Coronary artery (tissue), 2 donors: Measurements from ENCODE around the gene MUC5AC.

ENCODE experiments used
- DNase-seq: peaks from one replicate; pipeline ENCODE4 v3.0.0-alpha.2; 2017; ENCODE audit warnings: low spot score
- H3K27ac ChIP-seq, 2 donors: fragments of 200-600 bp; sonication (generic); one replicate each; pipeline ENCODE4 v1.5.1; 2016 to 2019
- H3K4me3 ChIP-seq: fragments of 200-600 bp; sonication (generic); 2 replicates; pipeline ENCODE4 v1.5.1; 2016; ENCODE audit warnings: mild to moderate bottlenecking, moderate library complexity
- TF ChIP-seq, protein P1 (sequence below): fragments of 200-600 bp; sonication (generic); IDR thresholded peaks from one replicate; pipeline ENCODE4 v1.5.1; 2019; ENCODE audit warnings: antibody characterized with exemption

Gene MUC5AC

DNA sequence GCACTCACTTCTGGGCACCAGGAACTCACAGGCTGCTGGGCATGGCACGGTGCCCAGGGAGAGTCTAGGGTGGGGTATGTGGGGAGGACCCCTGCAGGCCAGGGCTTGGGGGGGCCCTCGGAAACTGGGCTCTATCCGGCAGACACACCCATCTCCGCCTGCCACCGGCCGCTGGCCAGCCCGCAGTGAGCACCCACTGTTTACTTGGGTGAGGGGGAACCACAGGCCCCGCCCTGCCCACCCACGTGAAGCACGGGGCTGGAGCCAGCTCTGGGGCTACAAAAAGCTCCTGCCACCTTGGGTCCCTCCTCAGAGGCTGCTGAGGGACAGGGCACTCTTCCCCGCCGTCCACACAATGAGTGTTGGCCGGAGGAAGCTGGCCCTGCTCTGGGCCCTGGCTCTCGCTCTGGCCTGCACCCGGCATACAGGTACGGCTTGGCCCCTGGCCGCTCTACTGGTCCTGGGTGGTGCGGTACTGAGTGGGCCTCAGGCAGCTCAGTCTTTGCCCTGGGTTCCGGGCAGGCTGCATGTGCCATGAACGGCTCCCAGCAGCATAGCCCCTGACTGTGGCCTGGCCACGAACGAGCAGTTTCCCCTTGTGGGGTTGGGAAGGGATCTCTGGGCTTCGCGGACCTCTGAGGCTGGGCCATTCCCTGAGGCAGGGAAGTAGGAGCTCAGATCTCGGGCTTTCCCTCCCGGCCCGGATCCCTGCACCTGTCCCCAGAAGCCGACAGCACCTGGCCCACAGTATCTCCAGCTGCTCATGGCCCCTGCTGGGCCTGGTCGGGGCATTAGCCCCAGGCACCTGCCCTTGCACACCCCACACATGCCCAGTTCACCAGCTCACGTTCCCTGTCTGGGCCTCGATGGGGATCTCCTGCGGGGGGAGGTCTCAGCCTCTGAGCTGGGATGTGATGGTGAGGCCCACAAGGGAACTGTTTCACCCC is at the start of gene MUC5AC:
Gene MUC5AC, plus strand, starts transcription at position 309 of the 947 bp plus-strand sequence. Its CDS starts 47 bp downstream, at position 356.
- Histone ChIP-seq H3K4me3 (no peak within 1 kb of the TSS), H3K27ac (no peak within 1 kb of the TSS)
- TF ChIP-seq, protein P1, sequence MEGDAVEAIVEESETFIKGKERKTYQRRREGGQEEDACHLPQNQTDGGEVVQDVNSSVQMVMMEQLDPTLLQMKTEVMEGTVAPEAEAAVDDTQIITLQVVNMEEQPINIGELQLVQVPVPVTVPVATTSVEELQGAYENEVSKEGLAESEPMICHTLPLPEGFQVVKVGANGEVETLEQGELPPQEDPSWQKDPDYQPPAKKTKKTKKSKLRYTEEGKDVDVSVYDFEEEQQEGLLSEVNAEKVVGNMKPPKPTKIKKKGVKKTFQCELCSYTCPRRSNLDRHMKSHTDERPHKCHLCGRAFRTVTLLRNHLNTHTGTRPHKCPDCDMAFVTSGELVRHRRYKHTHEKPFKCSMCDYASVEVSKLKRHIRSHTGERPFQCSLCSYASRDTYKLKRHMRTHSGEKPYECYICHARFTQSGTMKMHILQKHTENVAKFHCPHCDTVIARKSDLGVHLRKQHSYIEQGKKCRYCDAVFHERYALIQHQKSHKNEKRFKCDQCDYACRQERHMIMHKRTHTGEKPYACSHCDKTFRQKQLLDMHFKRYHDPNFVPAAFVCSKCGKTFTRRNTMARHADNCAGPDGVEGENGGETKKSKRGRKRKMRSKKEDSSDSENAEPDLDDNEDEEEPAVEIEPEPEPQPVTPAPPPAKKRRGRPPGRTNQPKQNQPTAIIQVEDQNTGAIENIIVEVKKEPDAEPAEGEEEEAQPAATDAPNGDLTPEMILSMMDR = no peak
- DNase-seq = peak; percentile 65

DNA sequence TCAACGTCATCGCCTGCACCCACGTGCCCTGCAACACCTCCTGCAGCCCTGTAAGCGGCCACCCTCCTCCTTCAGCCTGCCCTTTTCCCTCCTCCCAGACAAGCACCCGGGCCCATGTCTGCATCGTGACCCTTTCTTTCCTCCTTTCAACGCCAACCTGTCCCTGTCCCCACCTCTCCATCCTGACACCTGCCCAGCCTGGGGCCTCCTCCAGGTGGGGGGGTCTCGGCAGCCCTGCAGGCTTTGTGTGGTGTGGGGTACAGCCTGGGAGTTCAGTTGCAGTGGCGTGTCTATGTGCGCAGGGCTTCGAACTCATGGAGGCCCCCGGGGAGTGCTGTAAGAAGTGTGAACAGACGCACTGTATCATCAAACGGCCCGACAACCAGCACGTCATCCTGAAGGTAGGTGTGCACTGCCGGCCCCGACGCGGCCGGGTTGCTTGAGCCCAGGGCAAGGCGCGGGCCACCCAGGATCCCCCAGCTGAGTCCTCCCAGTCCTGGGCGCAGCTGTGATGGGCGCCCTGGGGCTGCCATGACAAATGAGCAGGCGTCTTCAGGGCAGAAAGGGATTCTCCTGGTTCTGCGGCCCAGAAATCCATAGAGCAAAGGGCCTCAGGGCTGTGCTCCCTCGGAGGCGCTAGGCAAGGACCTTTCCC is 49.4 kb upstream of the MUC5AC start:
- H3K27ac ChIP-seq = no peak overlapping the region
- no peak for DNase-seq
- H3K4me3 ChIP-seq = no peak overlapping the region
- TF ChIP-seq, protein P1 = no peak

- TF ChIP-seq, protein P1 = no peak
- DNase-seq = no peak
- no peak overlapping the region for H3K27ac ChIP-seq
- H3K4me3 ChIP-seq = no peak overlapping the region
Observed at GRCh38 chr11:1109101-1109917, 48.4 kb upstream of the MUC5AC start.

GRCh38 chr11:1109918-1110705 is 47.6 kb upstream of the MUC5AC start:
- Histone ChIP-seq H3K27ac (no peak overlapping the region), H3K4me3 (no peak overlapping the region)
- TF ChIP-seq, protein P1 = no peak
- no peak for DNase-seq

GRCh38 chr11:1111545-1112212 is 46.1 kb upstream of the MUC5AC start:
- Histone ChIP-seq H3K27ac (no peak overlapping the region), H3K4me3 (no peak overlapping the region)
- TF ChIP-seq, protein P1 = no peak
- DNase-seq = peak; percentile 43
